Adrenal gland (tissue), 5 donors: ENCODE results near the gene BRME1.

Experiments used
- CTCF ChIP-seq, 6 experiments: fragments of 450-650 bp in 4 of 6; fragments of 200-600 bp in 2 of 6; sonication (generic) in 1 of 6; IDR thresholded peaks; 1 replicate in 5 of 6; 2 replicates in 1 of 6; pipeline versions ENCODE4 v1.5.1 to v1.8.0; 2016 to 2021; ENCODE audit warnings: antibody characterized with exemption in 6 of 6, mild to moderate bottlenecking in 2 of 6, moderate library complexity in 1 of 6
- POLR2A ChIP-seq, 2 donors: fragments of 450-650 bp; IDR thresholded peaks; one replicate each; pipeline ENCODE4 v1.6.1; 2017; ENCODE audit warnings: antibody characterized with exemption in 2 of 2, mild to moderate bottlenecking in 2 of 2, moderate library complexity in 1 of 2
- donor health status: DM: no; HTN: no; CAD: no.

GRCh38 chr19:13850910-13851733, 54.8 kb downstream of the BRME1 start:
- TF ChIP-seq CTCF (IDR thresholded peaks at IDR 0.05) (no peak), POLR2A (IDR thresholded peaks at IDR 0.05) (peak in 1 of 2 donors; percentile 80)
